GM12873 (cell line): ENCODE results near the gene HIVEP1.

ENCODE experiments used
- CTCF ChIP-seq: IDR thresholded peaks from 2 replicates; pipeline ENCODE4 v1.5.1; 2012; ENCODE audit warnings: low read depth, mild to moderate bottlenecking, moderate library complexity, low read length, control low read depth; ENCODE audit not compliant: insufficient read depth; ENCODE audit errors: missing control alignments

HIVEP1 gene

GRCh38 chr6:11994875-11995461 lies 17.1 kb upstream of the HIVEP1 start:
- TF ChIP-seq CTCF, result no peak

- TF ChIP-seq CTCF, result no peak
Measured at GRCh38 chr6:11996751-11997150, 15.4 kb upstream of the HIVEP1 start.

- TF ChIP-seq CTCF, result no peak
Measured at GRCh38 chr6:11999246-11999645, 12.9 kb upstream of the HIVEP1 start.

- no peak for TF ChIP-seq CTCF
Measured at GRCh38 chr6:12000174-12000573, 11.9 kb upstream of the HIVEP1 start.

GRCh38 chr6:12001004-12001705 lies 11.0 kb upstream of the HIVEP1 start:
- no peak for TF ChIP-seq CTCF

GRCh38 chr6:12001706-12002435 lies 10.2 kb upstream of the HIVEP1 start:
- TF ChIP-seq CTCF, result no peak

GRCh38 chr6:12007473-12007872 lies 4.6 kb upstream of the HIVEP1 start:
- TF ChIP-seq CTCF, result no peak
